ENCODE data around the gene ZNF880. TPM values are rescaled to one million over a fixed set of nuclear protein-coding genes. Genes with fewer than 3 reads are reported as not detected.
"Not testable (repeated sequence)": the region's sequence is repeated elsewhere in the genome, so short reads cannot be mapped to it uniquely, and the experiment has no call there.

ZNF880 gene
- 10 to 100 TPM; 12.5 to 14.0 TPM for total RNA-seq

DNA sequence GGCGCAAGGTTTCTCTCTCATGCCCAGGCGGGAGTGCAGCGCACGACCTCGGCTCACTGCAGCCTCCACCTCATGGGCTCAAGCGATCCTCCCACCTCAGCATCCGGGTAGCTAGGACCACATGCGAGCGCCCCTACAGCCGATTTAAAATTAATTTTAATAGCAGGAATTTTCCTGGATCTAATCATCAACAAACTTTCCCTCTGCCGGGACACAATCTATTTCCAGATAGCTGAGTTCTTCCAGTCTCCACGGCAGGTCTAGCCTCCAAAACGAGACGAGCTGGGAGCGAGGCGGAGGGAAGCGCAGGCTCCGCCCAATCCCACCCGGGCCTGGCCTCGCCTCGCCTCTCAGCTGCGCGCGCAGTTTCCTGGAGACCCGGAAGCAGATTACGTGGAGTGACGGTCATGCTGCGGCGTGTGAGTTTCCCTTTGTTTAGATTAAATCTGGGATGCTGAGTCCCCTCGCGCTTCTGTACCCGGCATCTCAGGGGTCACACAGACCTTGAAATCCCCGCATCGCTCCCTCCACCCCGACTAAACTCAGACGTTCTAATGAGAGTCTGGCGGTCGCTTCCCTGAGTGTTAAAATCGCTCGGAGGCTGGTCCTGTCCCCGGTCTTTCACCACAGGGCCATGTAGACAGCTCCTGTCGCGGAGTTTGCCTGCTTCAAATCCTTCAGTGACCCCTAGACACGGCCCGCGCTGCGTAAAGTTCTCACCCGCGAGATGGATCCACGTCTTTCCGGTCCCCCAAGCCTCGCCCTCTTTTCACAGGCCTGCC lies at the start of gene ZNF880:
ZNF880 (plus strand) TSS at position 365 of the 782 bp plus-strand sequence; CDS start at position 408, 43 bp downstream.
- ChIA-PET POLR2A (interaction anchor here (0.9 kb wide), 1 partner anchor 33 kb away, joined by 4 read pairs; no protein-coding TSS in a partner anchor), CTCF (interaction anchor here (0.6 kb wide), 1 partner anchor 80 kb away, joined by 3 read pairs; no protein-coding TSS in a partner anchor)

- ChIA-PET POLR2A (no interaction called here), CTCF (no interaction called here)
Observed at GRCh38 chr19:52322429-52322828, 47.3 kb upstream of the ZNF880 start.

DNA sequence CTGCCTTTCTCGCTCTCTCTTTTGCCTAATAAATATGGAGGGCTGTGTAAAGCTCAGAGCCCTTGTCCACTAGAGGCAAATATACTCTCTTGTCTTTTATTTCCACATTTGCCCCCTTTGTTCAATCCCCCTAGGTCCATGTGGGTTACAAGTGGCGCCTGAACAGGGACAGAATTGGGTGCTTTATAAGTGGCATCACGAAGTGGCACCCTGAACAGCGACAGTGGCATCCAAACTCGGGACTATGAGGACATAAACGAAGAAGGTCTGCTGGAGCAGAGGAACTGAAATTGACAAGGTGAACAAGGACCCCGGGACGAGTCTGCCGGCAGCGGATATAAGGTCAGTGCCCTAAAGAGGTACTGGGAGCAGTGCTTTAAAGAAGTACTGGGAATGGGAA lies 38.0 kb upstream of the ZNF880 start:
- CTCF ChIA-PET = no interaction called here
- POLR2A ChIA-PET = no interaction called here

- ChIA-PET CTCF (no interaction called here), POLR2A (no interaction called here)
Observed at GRCh38 chr19:52335768-52336116, 34.0 kb upstream of the ZNF880 start.

GRCh38 chr19:52336117-52336790 lies 33.5 kb upstream of the ZNF880 start, which contains the start of gene ZNF610:
Gene ZNF610 (plus strand): TSS chr19:52336243. CDS start chr19:52349173, 12,930 bp downstream.
- ChIA-PET CTCF (no interaction called here), POLR2A (no interaction called here)

GRCh38 chr19:52336791-52337381 lies 32.8 kb upstream of the ZNF880 start:
- ChIA-PET CTCF (no interaction called here), POLR2A (interaction anchor here (1.1 kb wide), 1 partner anchor 33 kb away, joined by 4 read pairs; the partner anchor contains the start of gene ZNF880)

DNA sequence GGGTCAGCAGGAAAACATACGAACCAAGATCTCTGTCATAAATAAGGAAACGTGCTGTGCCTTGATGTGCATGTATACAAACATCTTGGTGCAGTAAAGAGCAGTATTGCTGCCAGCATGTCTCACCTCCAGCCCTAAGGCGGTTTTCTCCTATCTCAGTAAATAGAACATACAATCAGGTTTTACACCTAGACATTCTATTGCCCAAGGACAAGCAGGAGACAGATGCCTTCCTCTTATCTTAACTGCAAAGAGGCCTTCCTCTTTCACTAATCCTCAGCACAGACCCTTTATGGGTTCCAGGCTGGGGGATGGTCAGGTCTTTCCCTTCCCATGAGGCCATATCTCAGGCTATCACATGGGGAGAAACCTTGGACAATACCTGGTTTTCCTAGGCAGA lies 30.7 kb upstream of the ZNF880 start:
- POLR2A ChIA-PET, CTCF ChIA-PET: not testable (repeated sequence)

DNA sequence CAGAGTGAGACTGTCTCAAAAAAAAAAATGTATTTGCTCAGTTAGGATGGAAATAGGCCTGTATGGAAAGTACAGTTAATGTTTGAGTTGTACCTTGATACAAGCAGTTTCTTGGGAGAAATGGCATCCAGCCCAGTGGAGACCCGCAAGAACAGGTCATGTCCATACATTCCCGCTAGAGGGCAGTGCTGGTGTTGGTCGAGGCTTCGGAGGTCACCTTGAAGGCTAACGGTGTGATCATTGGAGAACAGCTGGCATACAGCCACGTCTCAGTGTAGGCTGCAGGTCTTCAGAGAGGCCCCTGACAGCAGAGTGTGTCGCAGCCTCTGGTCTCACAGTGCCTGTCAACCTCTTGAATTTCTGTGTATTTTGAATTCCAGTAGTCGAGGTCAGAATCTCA lies 26.2 kb upstream of the ZNF880 start:
- ChIA-PET CTCF (interaction anchor here (1.1 to 1.5 kb wide), 2 partner anchors 10 to 12 kb away, joined by 3 read pairs; no protein-coding TSS in a partner anchor), POLR2A (no interaction called here)

DNA sequence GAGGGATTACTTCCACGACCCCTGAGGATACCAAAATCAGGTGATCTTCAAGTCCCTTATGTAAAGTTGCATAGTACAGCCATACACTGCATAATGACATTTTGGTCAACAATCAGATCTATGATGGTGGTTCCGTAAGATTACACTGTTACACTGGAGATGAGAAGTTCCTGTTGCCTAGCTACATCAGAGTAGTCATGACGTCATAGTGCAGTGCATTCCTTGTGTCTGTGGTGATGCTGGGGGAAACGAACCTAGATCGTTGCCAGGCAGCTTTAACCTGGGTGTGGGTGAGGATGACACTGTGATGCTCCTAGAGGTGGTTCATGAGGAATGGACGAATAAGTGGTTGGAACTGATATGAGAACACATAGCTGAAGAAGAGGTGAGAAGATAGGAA lies 24.6 kb upstream of the ZNF880 start:
- CTCF ChIA-PET = no interaction called here
- POLR2A ChIA-PET = interaction anchor here (0.5 kb wide), 1 partner anchor 23 kb away, joined by 10 read pairs; no protein-coding TSS in a partner anchor

GRCh38 chr19:52351512-52351911 lies 18.2 kb upstream of the ZNF880 start:
- CTCF ChIA-PET = no interaction called here

GRCh38 chr19:52366414-52366824 lies 3.3 kb upstream of the ZNF880 start:
- ChIA-PET POLR2A (no interaction called here), CTCF (no interaction called here)

More at GRCh38 chr19:52351512-52351911, 18.2 kb upstream of the ZNF880 start:
- POLR2A ChIA-PET = no interaction called here

DNA sequence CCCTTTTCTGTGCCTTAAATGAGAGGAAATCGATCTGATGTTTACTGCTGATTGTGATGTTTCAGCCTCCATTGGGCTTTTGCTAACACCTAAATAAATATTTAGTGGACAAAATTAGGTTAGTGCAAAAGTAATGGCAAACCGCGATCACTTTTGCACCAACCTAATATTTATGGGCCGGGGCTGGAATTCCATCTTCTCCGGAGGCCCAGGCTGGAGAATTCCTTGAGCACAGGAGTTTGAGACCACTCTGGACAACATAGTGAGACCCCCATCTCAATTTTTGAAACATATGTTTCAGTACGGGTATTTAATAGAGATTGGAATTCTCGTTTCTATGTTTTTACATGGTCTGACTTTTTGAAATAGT lies 603 bp downstream of the ZNF880 start:
- POLR2A ChIA-PET = no interaction called here
- CTCF ChIA-PET = no interaction called here

DNA sequence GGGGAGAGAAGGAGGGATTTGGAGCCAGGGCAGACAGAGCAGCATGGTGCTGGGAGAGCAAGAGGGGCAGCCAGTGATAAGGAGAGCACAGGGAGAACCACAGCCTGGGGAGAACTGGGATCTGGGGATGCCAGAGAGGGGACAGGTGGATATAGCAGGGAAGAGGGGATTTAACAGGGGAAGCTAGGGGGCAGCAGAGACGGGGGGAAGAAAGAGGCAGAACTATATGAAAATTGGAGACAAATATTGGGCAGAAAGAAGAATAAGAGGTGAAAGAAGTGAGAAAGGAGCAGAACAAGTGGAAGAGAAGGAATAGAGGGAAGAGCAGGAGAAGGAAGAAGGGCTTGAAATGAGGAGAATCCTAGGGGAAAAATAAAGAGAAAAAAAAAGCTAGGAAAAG lies 21.4 kb downstream of the ZNF880 start:
- ChIA-PET CTCF (no interaction called here), POLR2A (no interaction called here)

DNA sequence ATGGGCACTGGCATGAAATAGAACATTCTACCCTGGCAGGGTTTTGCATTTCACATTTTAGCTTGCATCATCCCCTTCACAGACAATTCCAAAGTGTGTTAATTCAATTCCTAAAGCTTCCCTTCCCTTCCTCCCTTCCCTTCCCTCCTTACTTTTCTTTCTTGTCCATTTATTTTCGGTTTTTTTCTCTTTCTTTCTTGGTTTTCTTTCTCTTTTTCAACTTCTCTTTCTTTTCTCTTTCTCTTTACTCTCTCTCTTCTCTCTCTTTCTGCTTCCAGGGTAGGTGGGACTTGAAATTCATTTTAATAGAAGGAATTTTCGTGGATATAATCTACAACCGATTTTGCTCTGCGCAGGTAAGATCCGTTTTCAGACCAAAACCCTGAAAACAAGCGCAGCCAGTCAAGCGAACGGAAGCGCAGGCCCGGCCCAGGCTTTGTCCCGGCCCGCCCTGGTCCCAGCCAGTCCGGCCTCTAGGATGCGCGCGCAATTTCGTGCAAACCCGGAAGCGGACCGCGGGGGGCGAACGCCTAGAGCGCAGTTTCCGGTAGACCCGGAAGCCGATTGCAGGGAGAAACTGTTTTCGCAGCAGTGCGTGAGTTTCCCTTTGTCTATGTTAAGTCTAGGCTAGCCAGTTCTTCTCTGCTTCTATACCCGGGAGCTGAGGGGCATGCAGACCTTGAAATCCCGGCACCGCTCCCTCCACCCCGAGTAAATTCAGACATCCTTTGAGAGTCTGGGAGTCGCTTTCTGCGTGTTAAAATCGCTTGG lies 27.8 kb downstream of the ZNF880 start, which contains the start of gene ZNF528:
ZNF528 (plus strand) TSS at position 540 of the 771 bp plus-strand sequence. CDS start 4,165 bp downstream, outside the sequence.
- POLR2A ChIA-PET = interaction anchor here (0.6 kb wide), 1 partner anchor 205 kb away, joined by 4 read pairs; no protein-coding TSS in a partner anchor
- CTCF ChIA-PET = no interaction called here

GRCh38 chr19:52398081-52398441 lies 28.3 kb downstream of the ZNF880 start:
- ChIA-PET POLR2A (interaction anchor here (0.6 kb wide), 1 partner anchor 205 kb away, joined by 4 read pairs; no protein-coding TSS in a partner anchor), CTCF (no interaction called here)

DNA sequence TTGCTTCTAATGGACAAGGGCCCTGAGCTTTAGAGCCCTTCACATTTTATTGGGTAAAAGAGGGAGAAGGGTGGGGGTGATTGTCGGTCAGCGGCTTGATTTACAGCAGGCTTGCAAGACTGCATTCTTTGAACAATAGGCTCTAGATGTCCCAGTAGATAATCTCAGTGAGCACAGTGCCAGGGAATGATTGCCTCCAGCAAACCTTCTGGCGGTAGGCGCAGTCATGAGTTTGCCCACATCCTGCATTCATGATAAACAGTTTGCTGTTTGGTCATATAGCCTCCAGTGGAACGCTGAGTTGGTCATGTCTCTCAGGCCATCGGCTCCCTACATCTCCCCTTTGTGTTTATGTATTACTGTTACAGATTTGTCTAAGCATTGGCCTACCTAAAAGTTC lies 40.6 kb downstream of the ZNF880 start:
- CTCF ChIA-PET = no interaction called here
- POLR2A ChIA-PET = no interaction called here

DNA sequence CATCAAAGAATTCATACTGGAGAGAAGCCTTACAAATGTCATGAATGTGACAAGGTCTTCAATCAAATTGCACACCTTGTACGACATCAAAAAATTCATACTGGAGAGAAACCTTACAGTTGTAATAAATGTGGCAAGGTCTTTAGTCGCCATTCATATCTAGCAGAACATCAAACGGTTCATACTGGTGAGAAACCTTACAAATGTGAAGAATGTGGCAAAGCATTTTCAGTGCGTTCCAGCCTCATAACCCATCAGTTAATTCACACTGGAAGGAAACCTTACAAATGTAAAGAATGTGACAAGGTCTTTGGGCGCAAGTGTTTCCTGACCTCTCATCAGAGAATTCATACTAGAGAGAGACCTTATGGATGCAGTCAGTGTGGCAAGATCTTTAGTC lies 46.0 kb downstream of the ZNF880 start:
- POLR2A ChIA-PET = no interaction called here
- CTCF ChIA-PET = no interaction called here

- ChIA-PET POLR2A (no interaction called here), CTCF (no interaction called here)
Observed at GRCh38 chr19:52428937-52429336, 59.2 kb downstream of the ZNF880 start, which contains the start of gene ZNF534. Gene ZNF534 (plus strand): TSS chr19:52429148. CDS start chr19:52431475, 2,327 bp downstream.
